ENCODE results near the gene SPATA17.

DNA sequence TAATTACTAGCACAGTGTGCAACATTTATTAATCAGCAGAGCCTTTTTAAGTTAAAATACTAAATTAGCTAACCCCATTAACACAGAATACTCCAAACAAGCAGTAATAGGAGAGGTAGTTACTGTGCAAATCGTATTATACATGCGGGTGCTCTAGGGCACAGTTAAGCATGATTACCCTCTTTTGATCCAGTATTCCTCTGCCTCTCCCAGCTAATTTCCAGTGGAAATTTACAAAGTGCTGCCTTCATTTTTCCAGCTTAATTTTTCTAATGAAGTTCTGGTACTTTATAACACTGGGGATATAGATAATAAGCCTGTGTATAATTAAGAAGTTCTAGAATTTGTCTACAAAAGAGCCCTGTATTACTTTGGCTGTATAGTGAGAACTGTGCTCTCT lies 159.9 kb downstream of the SPATA17 start:
- TF ChIP-seq, protein P1, sequence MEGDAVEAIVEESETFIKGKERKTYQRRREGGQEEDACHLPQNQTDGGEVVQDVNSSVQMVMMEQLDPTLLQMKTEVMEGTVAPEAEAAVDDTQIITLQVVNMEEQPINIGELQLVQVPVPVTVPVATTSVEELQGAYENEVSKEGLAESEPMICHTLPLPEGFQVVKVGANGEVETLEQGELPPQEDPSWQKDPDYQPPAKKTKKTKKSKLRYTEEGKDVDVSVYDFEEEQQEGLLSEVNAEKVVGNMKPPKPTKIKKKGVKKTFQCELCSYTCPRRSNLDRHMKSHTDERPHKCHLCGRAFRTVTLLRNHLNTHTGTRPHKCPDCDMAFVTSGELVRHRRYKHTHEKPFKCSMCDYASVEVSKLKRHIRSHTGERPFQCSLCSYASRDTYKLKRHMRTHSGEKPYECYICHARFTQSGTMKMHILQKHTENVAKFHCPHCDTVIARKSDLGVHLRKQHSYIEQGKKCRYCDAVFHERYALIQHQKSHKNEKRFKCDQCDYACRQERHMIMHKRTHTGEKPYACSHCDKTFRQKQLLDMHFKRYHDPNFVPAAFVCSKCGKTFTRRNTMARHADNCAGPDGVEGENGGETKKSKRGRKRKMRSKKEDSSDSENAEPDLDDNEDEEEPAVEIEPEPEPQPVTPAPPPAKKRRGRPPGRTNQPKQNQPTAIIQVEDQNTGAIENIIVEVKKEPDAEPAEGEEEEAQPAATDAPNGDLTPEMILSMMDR (IDR thresholded peaks at IDR 0.05 in 4 of 5, conservative IDR thresholded peaks at IDR 0.05 in 1 of 5) = no peak
- no peak for TF ChIP-seq POLR2A (IDR thresholded peaks at IDR 0.05)
